HK-2 (cell line): ENCODE measurements around the gene NAGS.
"Not testable (repeated sequence)": the region's sequence is repeated elsewhere in the genome, so short reads cannot be mapped to it uniquely, and the experiment has no call there.

Source experiments
- DNase-seq: peaks from one replicate; pipeline ENCODE4 v3.0.0-alpha.2; 2018; ENCODE audit not compliant: unreplicated experiment

NAGS gene

GRCh38 chr17:44006598-44007345, 2.4 kb downstream of the NAGS start:
- peak; percentile 98 for DNase-seq

GRCh38 chr17:44007346-44008204, 3.2 kb downstream of the NAGS start:
- DNase-seq = no peak

GRCh38 chr17:44008205-44008909, 3.9 kb downstream of the NAGS start:
- no peak for DNase-seq

- DNase-seq = no peak
Observed at GRCh38 chr17:44010966-44011647, 6.7 kb downstream of the NAGS start.

GRCh38 chr17:44011876-44012275, 7.5 kb downstream of the NAGS start:
- no peak for DNase-seq

GRCh38 chr17:44012391-44012790, 8.0 kb downstream of the NAGS start:
- no peak for DNase-seq

- DNase-seq = no peak
Observed at GRCh38 chr17:44012874-44013273, 8.5 kb downstream of the NAGS start.

GRCh38 chr17:44014133-44014436, 9.7 kb downstream of the NAGS start:
- no peak for DNase-seq

- peak; percentile 89 for DNase-seq
Observed at GRCh38 chr17:44014437-44015172, 10.2 kb downstream of the NAGS start, which contains the start of gene TMEM101. TSS of gene TMEM101 (minus strand) at chr17:44014963. CDS start at chr17:44014952, 11 bp downstream.

GRCh38 chr17:44021227-44021626, 16.8 kb downstream of the NAGS start:
- not testable (repeated sequence) for DNase-seq

- no peak for DNase-seq
Observed at GRCh38 chr17:44022246-44022645, 17.8 kb downstream of the NAGS start.

GRCh38 chr17:44023545-44024270, 19.3 kb downstream of the NAGS start:
- no peak for DNase-seq

GRCh38 chr17:44024271-44024663, 19.8 kb downstream of the NAGS start:
- DNase-seq = no peak

GRCh38 chr17:44024853-44025252, 20.4 kb downstream of the NAGS start:
- no peak for DNase-seq

- no peak for DNase-seq
Observed at GRCh38 chr17:44029736-44030135, 25.3 kb downstream of the NAGS start.

GRCh38 chr17:44030482-44030881, 26.1 kb downstream of the NAGS start:
- DNase-seq = no peak

- DNase-seq = no peak
Observed at GRCh38 chr17:44033861-44034408, 29.5 kb downstream of the NAGS start.

- DNase-seq = not testable (repeated sequence)
Observed at GRCh38 chr17:44034688-44035087, 30.3 kb downstream of the NAGS start.

GRCh38 chr17:44037471-44037870, 33.0 kb downstream of the NAGS start:
- no peak for DNase-seq

GRCh38 chr17:44038604-44039011, 34.2 kb downstream of the NAGS start:
- DNase-seq = no peak
